GM12878 (cell line): Measurements from ENCODE around the gene CFAP57. TPM values are rescaled to one million over a fixed set of nuclear protein-coding genes. Genes with fewer than 3 reads are reported as not detected.

Source experiments
- ATAC-seq: fragments of 200-7000 bp; cut with Tn5 transposase; 3 replicates; pipeline ENCODE4 v1.9.1; 2020; ENCODE audit warnings: mild to moderate bottlenecking, moderate library complexity
- BruUV-seq: library from RNA; stranded (reverse); fragments of 400-500 nt; replicated peaks from 2 replicates; lab custom pipeline; 2021; lab: Mats Ljungman, UMichigan
- CTCF ChIA-PET: fragments of 300-600 bp; sonication (Branson Sonifier 250); formaldehyde crosslinking; extraction: SDS; loops from one replicate; lab custom pipeline; 2021; ENCODE audit warnings: inconsistent platforms; lab: Yijun Ruan, JAX
- POLR2A ChIA-PET: fragments of 350-600 bp; formaldehyde crosslinking; extraction: SDS; loops from one replicate; lab custom pipeline; 2021; ENCODE audit warnings: inconsistent platforms; lab: Charles Lee
- RAD21 ChIA-PET: fragments of 300-600 bp; sonication (Branson Sonifier 250); formaldehyde crosslinking; loops from one replicate; lab custom pipeline; 2023; ENCODE audit warnings: antibody characterized with exemption; ENCODE audit not compliant: unreplicated experiment; lab: Charles Lee
- SMC1A ChIA-PET: fragments of 300-600 bp; sonication (Branson Sonifier 250); formaldehyde crosslinking; loops from one replicate; lab custom pipeline; 2023; ENCODE audit not compliant: unreplicated experiment, uncharacterized antibody; lab: Charles Lee
- DNase-seq: peaks from one replicate; pipeline ENCODE4 v3.0.0-alpha.2; 2011; ENCODE audit warnings: low read depth, low spot score
- FAIRE-seq: peaks from 3 replicates; lab custom pipeline; 2011; peaks lifted over from hg19 to GRCh38; lab: Jason Lieb, UNC
- H2AFZ ChIP-seq: 2 replicates; pipeline ENCODE4 v1.6.0; 2011; ENCODE audit warnings: low read depth, low read length, control low read depth; ENCODE audit not compliant: control insufficient read depth
- H3K27ac ChIP-seq: 2 replicates; pipeline ENCODE4 v1.5.1; 2011; ENCODE audit warnings: control low read depth; ENCODE audit not compliant: control insufficient read depth, insufficient read depth
- H3K27me3 ChIP-seq, 2 experiments: replicated peaks in 1 of 2; 2 replicates each; pipeline versions ENCODE4 v1.6.0 to v1.6.1; 2011; ENCODE audit warnings: low read length in 1 of 2; ENCODE audit not compliant: control insufficient read depth in 2 of 2, insufficient read depth in 2 of 2
- H3K36me3 ChIP-seq, 2 experiments: 2 replicates each; pipeline ENCODE4 v1.5.1; 2011; ENCODE audit warnings: low read length in 1 of 2; ENCODE audit not compliant: control insufficient read depth in 2 of 2, insufficient read depth in 2 of 2
- H3K4me1 ChIP-seq: 2 replicates; pipeline ENCODE4 v1.6.1; 2011; ENCODE audit warnings: mild to moderate bottlenecking, low read length, moderate library complexity, mixed read lengths; ENCODE audit not compliant: control insufficient read depth, insufficient read depth
- H3K4me2 ChIP-seq: 2 replicates; pipeline ENCODE4 v1.6.0; 2011; ENCODE audit warnings: control low read depth; ENCODE audit not compliant: control insufficient read depth, insufficient read depth
- H3K4me3 ChIP-seq: fragments of 200-600 bp; sonication (generic); 2 replicates; pipeline ENCODE4 v1.5.1; 2016
- H3K79me2 ChIP-seq: 2 replicates; pipeline ENCODE4 v1.6.0; 2011; ENCODE audit warnings: low read length; ENCODE audit not compliant: control insufficient read depth, insufficient read depth
- H3K9ac ChIP-seq: 2 replicates; pipeline ENCODE4 v1.8.0; 2011; ENCODE audit warnings: low read length, control low read depth, mixed read lengths; ENCODE audit not compliant: control insufficient read depth, insufficient read depth
- H3K9me3 ChIP-seq: replicated peaks from 3 replicates; pipeline ENCODE4 v1.5.1; 2011; ENCODE audit warnings: mild to moderate bottlenecking, low read length; ENCODE audit not compliant: control insufficient read depth, insufficient read depth
- H4K20me1 ChIP-seq: 2 replicates; pipeline ENCODE4 v1.6.0; 2011; ENCODE audit not compliant: control insufficient read depth, insufficient read depth
- GABPA ChIP-seq: IDR thresholded peaks from 2 replicates; pipeline ENCODE4 v1.6.1; 2014; ENCODE audit warnings: antibody characterized with exemption, low read depth, mild to moderate bottlenecking, inconsistent platforms
- NFIC ChIP-seq: IDR thresholded peaks from 2 replicates; pipeline ENCODE4 v1.6.1; 2012; ENCODE audit warnings: low read depth, mild to moderate bottlenecking, inconsistent platforms, low read length, moderate library complexity
- RAD51 ChIP-seq: fragments of 450-650 bp; IDR thresholded peaks from 2 replicates; pipeline ENCODE4 v1.6.1; 2016; ENCODE audit warnings: moderate library complexity, mild to moderate bottlenecking, inconsistent platforms
- WGBS: methylation state at CpG from one replicate; pipeline ENCODE4 v1.1.6; 2016; ENCODE audit warnings: low lambda C conversion rate; ENCODE audit not compliant: insufficient replicate concordance, insufficient coverage; ENCODE audit errors: missing lambda C conversion rate; 5-methylcytosine and 5-hydroxymethylcytosine counted together
- in situ Hi-C: fragments of 300-500 bp; cut with MboI; formaldehyde crosslinking; loops from 9 replicates; pipeline ENCODE4 v1.14.3; 2018; ENCODE audit warnings: mixed read lengths
- intact Hi-C: fragments of 100-400 bp; cut with micrococcal nuclease; formaldehyde crosslinking; loops from one replicate; pipeline ENCODE4 v1.14.2; 2022; ENCODE audit not compliant: unreplicated experiment
- polyA plus RNA-seq, 11 experiments: library from polyadenylated mRNA; depleted of rRNA in 4 of 11; unstranded in 6 of 11; stranded (reverse) in 5 of 11; fragments of >200 nt; fragmentation: Nextera tagmentation in 4 of 11; fragmentation: Illumina TruSeq in 1 of 11; extraction: Ambion mirVana in 4 of 11; extraction: Trizol in 1 of 11; gene quantifications; 1 replicate in 1 of 11; 2 replicates in 10 of 11; pipeline versions ENCODE4 v1.2.1 to v1.2.3, GENCODE V29; 2011 to 2016; ENCODE audit warnings: inconsistent platforms in 2 of 11, missing spikeins in 2 of 11, low read depth in 1 of 11
- total RNA-seq, 4 experiments: library from RNA; depleted of rRNA in 3 of 4; stranded (reverse); fragments of >200 nt in 3 of 4; fragmentation: Illumina TruSeq in 1 of 4; extraction: Trizol in 1 of 4; gene quantifications; 2 replicates each; pipeline versions ENCODE4 v1.2.1 to v1.2.3, GENCODE V29; 2013 to 2021
- TF ChIP-seq, protein P1 (sequence below): fragments of 450-650 bp; IDR thresholded peaks from 2 replicates; pipeline ENCODE4 v1.6.1; 2016; ENCODE audit warnings: mild to moderate bottlenecking

The CFAP57 gene
- total and polyA plus RNA-seq, 10 of the 15 experiments (the other 5 are each of a cell fraction or from before 2014, with no cell fraction given) = 0.45 to 4.8 (median 1.3) TPM

- no peaks in the 10 kb centered on the region for H3K9me3 ChIP-seq
- RAD21 ChIA-PET = no interaction called here
- no TSS peak for BruUV-seq
- FAIRE-seq = no peak
- no peaks in the 10 kb centered on the region for H3K79me2 ChIP-seq
- TF ChIP-seq RAD51 (no peak), NFIC (no peak), GABPA (no peak)
- TF ChIP-seq, protein P1, sequence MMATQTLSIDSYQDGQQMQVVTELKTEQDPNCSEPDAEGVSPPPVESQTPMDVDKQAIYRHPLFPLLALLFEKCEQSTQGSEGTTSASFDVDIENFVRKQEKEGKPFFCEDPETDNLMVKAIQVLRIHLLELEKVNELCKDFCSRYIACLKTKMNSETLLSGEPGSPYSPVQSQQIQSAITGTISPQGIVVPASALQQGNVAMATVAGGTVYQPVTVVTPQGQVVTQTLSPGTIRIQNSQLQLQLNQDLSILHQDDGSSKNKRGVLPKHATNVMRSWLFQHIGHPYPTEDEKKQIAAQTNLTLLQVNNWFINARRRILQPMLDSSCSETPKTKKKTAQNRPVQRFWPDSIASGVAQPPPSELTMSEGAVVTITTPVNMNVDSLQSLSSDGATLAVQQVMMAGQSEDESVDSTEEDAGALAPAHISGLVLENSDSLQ = no peak
- TF ChIP-seq, all 136 proteins: peak for 0
- DNase-seq (no peak), ATAC-seq (no peak)
- no peaks in the 10 kb centered on the region for H3K27me3 ChIP-seq
- no peak overlapping the region for H3K9ac ChIP-seq
- SMC1A ChIA-PET = interaction anchor here (0.7 to 1.0 kb wide), 2 partner anchors 34 to 121 kb away, joined by 3 read pairs; partner anchors contain the start of gene MED8
- no peaks in the 10 kb centered on the region for H3K4me1 ChIP-seq
- no peak overlapping the region for H3K4me2 ChIP-seq
- H3K27ac ChIP-seq = no peak overlapping the region
- no peak overlapping the region for H2AFZ ChIP-seq
- CTCF ChIA-PET = interaction anchor here (1.1 kb wide), 1 partner anchor 9 kb away, joined by 3 read pairs; no protein-coding TSS in a partner anchor
- H3K36me3 ChIP-seq = no peaks in the 10 kb centered on the region
- H4K20me1 ChIP-seq = no peaks in the 10 kb centered on the region
- WGBS = 16% methylated on average over 3 of the region's 3 CpGs
- in situ Hi-C loops = no loop called here
- intact Hi-C loops = no loop called here
- no peak overlapping the region for H3K4me3 ChIP-seq
- POLR2A ChIA-PET = no interaction called here
These were observed 95.8 kb downstream of the CFAP57 start for GRCh38 chr1:43267818-43268425.
